HK-2 (cell line): ENCODE measurements around the gene SCAF8.
"Not testable (repeated sequence)": the region's sequence is repeated elsewhere in the genome, so short reads cannot be mapped to it uniquely, and the experiment has no call there.

Source experiments
- DNase-seq: peaks from one replicate; pipeline ENCODE4 v3.0.0-alpha.2; 2018; ENCODE audit not compliant: unreplicated experiment

Gene SCAF8, protein sequence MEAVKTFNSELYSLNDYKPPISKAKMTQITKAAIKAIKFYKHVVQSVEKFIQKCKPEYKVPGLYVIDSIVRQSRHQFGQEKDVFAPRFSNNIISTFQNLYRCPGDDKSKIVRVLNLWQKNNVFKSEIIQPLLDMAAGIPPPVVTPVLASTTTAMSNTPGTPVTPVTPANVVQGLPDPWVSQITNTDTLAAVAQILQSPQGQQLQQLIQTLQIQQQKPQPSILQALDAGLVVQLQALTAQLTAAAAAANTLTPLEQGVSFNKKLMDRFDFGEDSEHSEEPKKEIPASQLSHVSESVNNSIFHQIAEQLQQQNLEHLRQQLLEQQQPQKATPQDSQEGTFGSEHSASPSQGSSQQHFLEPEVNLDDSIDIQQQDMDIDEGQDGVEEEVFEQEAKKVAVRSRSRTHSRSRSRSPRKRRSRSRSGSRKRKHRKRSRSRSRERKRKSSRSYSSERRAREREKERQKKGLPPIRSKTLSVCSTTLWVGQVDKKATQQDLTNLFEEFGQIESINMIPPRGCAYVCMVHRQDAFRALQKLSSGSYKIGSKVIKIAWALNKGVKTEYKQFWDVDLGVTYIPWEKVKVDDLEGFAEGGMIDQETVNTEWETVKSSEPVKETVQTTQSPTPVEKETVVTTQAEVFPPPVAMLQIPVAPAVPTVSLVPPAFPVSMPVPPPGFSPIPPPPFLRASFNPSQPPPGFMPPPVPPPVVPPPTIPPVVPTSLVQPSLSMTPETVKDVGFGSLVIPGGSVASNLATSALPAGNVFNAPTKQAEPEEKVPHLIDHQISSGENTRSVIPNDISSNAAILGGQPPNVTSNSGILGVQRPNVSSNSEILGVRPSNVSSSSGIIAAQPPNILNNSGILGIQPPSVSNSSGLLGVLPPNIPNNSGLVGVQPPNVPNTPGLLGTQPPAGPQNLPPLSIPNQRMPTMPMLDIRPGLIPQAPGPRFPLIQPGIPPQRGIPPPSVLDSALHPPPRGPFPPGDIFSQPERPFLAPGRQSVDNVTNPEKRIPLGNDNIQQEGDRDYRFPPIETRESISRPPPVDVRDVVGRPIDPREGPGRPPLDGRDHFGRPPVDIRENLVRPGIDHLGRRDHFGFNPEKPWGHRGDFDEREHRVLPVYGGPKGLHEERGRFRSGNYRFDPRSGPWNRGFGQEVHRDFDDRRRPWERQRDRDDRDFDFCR (N-terminal part only)

DNA sequence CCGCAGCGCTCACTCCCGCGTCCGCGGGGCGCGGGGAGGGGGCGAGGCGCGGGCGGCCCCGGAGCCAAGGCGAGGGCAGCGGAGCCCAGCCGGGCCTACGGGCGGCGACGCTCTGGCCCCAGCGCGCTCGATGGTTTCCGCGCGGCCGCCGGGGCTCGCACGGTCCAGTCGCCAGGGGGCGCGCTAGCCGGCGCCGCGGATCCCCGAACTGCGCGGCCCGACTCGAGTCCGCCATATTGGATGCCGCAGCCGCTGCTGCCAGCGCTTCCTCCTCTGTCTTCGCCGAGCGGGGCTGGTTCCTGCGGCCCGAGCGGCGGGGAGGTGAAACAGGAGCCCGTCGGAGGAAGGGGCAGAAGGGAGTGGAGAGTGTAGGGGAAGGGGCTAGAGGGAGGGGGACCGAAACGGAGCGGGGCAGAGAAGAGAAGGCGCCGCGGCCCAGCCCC, at the start of gene SCAF8:
TSS of gene SCAF8 (plus strand) at position 234 of the 443 bp plus-strand sequence. CDS start 485 bp downstream, outside the sequence.
- DNase-seq = peak; percentile 85

DNA sequence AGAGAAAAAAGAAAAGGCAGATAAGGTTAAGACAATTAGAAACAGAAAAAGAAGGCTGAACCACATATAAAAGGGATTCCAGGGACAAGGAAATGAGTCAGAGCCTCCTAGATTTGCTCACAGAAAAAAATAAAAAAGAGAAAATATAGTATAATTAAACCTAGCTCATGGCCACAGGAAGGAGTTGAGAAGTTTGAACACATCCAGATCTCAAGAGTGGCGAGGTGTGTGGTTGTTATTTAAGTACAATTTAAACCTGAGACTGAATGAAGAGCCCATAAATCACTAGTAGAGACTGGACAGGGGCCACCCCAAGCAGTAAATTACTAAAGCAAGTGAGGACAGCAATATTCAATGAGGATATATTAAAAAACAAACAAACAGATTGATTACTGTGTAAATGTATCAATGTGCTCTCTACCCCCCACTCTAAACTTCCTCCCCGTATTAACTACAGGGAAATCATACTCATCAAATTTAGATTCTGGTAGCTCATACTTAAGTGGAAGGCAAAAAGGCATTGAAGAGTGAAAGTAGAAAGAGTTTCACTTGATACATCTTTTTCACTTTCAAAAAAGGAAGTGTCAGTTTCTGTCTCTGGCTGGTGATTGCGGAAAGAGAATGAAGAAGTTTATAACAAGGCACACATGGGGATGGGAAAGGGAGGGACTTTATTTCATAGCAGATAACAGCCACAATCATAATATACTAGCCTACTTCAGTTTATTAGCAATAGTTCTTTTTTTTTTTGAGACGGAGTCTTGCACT, 49.3 kb upstream of the SCAF8 start:
- no peak for DNase-seq

DNA sequence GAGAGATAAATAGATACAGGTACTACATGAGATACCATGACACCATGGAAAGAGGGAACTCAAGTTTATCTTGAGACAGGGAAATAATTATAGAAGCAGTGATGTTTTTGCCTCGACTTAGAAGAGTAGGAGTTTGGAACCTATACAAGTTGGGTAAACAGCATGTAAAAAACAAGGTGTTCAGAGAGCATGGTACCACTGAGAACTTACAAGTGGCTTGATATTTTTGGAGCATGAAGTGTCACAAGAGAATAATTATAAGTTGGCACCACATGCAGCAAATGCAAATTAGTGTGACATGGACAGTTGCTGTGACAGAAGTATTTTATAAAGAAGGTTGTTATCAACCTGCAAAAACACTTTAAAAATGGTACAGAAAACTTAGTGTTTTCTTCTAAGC, 47.1 kb upstream of the SCAF8 start:
- no peak for DNase-seq

DNA sequence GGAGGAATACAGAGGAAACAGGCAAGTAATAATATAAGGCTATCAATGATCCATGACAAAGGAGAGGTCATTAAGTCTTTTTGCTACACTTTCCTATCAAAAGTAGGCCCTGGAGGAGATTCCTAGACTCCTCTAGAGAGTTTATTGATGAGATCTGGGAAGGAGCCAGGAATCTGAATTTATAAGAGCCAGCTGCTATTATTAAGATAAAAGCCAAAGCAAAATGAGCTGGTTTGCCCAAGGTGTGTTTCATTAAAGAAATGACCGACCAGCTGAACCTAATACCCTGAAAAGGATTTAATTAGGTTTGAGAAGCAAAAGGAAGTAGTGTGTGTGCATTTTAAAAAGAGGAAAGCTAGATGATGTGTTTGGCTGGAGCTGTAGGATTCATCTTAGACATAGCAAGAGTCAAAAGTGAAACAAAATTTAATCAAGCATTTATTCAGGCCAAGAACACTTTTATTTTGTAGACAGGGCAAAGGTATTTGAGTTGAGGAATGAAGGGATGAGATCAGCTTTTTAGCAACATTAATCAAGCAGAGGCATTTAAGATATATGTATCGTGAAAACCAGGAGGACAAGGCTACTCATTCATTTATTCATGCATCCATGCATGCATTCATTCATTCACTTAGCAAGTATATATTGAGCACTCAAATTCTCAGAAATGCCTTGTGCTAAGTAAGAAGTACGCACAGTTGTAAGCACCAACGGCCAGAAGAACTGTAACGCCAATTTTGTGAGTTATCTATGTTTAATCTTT, 43.5 kb upstream of the SCAF8 start:
- DNase-seq = no peak

DNA sequence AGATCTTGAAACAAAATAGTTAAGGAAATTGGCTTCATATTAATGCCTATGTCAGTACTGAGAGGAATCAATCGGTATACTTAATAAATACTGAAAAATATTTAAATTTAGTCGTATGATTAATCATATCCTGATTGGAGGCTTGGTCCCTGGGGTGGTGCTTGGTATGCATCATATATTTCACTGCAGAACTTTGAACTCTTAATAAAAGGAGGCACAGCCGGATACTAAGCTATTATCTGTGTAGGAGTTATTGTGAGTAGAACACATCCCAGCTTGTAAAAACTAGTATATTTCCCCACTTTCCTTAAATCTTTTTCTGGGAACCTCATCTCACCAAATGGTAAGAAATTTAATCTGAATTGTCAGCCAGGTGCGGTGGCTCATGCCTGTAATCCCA, 42.4 kb upstream of the SCAF8 start:
- DNase-seq = no peak

DNA sequence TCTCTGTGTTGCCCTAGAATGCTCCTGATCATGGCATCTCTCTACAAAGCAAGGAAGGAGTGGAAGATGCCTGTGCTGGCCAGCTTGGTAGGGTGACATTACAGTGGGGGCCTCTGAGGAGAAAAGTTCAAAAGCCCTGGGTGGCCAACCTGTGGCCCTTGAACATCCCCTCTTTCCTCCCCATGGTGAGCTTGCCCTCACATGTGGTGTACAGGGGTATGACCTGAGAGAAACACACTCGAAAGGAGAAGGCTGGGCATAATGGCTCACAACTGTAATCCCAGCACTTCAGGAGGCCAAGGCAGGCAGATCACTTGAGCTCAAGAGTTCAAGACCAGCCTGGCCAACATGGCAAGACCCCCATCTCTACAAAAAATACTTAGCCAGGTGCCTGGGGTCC, 36.6 kb upstream of the SCAF8 start:
- no peak for DNase-seq

DNA sequence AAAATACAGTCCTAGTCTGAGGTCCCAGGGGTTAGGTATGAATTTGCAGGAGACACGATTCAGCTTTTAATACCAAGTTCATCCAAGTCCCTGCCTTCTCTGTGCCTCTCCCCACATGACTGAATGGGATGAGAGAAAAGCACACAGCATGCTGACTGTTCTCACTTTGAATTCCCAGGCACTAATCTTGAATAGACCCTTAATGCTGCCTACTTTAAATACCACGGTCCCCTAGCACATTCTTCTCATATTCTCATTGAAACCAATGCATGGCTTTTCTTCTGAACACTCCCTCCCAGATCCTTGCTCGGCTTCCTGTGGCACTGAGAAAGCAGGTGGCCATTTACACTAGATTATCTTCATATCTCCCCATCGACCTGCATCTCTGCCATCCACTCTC, 30.1 kb upstream of the SCAF8 start:
- no peak for DNase-seq

DNA sequence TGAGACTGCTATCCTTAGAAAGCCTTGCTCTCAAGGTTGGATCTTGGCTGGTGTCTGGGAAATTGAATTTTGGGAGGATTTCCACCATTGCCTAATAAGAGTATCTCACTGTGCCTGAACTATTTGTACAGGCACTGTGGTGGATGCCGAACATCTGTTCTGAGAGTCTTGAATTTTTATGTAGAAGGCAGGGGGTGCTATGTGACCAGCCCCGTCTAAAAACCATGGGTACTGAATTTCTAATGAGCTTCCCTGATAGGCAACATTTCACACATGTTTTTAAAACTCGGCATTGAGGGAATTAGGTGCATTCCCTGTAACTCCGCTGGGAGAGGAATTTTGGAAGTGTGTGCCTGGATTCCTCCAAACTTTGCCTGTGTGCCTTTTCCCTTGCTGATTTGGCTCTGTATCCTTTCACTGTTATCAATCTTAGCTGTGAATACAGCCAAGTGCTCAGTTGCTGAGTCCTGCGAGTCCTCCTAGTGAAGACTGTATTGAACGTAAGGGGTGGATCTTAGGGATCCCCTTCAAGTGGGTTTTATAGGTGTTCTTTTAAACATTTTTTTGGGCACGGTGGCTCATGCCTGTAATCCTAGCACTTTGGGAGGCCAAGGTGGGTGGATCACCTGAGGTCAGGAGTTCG, 27.6 kb upstream of the SCAF8 start:
- no peak for DNase-seq

DNA sequence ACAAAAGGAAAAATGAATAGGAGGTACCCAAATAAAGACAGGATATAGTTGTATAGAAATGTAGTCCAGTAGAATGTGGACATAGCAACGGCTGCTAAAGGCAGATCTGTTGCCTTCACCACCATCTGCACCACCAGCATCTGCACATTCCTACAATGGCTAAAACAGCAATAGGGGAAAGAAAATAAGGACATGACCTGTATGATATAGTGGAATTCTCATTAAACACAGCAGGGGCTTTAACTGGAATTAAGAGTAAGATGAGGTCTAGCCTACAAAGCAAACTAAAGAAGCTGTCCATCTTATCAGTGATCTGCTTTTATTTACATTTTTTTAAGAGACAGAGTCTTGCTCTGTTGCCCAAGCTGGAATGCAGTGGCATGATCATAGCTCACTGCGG, 26.8 kb upstream of the SCAF8 start:
- no peak for DNase-seq

DNA sequence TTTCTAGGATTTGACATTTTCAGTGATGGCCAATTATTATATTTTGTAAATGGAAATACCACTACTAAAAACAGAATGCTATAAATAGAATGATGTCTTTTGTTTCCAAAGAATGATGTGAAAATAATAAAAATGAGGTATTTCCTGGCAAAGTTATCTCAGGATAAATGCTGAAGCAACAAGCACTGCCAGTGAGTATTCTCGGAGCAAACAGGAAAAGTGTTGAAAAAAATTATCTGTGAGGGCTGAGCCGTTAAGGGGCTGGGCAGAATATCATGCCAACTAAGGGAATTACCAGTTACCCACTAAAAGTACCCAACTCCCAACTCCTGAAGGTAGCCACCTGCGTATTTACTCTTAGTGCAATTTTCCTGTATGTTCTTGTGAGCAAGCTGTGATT, 23.6 kb upstream of the SCAF8 start:
- no peak for DNase-seq

DNA sequence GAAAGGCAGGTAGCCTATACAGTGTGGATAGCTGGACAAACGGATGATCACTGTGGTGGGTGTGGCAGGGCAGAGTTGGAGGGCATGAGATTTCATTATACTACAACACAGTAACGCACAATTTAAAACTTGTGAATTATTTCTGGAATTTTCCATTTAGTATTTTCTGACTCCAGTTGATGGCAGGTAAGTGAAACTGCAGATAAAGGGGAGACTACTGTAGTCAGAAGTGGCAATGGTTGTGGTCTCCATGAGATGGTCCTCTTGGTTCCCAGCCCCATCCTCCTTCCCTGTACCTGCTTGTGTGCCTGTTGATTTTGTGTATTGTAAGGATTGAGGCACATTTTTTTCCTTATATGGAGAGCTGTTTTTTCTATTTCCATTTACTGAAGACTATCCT, 22.5 kb upstream of the SCAF8 start:
- DNase-seq = no peak

DNA sequence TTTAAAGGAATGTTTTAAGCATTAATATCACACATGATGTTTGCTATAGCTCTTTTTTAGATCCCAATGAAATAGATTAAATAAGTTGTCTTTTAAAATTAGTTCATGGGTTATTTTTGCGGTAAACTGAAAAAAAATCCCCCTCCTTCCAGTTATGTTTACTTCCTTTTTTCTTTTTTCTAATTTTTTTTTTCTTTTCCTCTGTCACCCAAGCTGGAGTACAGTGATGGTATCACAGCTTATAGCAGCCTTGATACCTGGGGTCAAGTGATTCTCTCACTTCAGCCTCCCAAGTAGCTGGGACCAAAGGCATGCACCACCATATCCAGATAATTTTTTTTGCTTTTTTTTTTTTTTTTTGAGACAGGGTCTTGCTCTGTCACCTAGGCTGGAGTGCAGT, 17.8 kb upstream of the SCAF8 start:
- no peak for DNase-seq

DNA sequence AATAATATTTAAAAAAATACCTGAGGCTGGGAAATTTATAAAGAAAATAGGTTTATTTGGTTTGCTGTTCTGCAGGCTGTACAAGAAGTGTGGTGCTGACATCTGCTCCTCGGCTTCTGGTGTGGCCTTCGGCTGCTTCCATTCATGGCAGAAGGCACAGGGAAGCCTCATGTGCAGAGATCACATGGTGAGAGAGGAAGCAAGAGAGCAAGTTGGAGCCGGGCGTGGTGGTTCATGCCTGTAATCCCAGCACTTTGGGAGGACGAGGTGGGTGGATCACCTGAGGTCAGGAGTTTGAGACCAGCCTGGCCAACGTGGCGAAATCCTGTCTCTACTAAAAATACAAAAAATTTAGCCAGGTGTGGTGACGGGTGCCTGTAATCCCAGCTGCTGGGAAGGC, 16.9 kb upstream of the SCAF8 start:
- DNase-seq = not testable (repeated sequence)

DNA sequence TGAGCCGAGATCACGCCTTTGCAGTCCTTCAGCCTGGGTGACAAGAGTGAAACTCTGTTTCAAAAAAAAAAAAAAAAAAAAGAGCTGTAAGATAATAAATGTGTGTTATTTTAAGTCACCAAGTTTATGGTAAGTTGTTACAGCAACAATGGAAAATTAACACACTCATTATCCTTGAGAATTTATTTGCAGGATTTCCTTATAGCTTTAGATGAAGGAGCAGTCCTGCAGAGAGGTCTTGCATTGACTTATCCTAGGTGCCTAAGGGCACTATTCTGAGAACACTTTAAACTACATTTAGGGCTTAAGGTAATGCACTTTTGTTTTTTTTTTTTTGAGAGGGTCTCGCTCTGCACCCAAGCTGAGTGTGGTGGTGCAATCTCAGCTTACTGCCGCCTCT, 13.8 kb upstream of the SCAF8 start:
- no peak for DNase-seq

DNA sequence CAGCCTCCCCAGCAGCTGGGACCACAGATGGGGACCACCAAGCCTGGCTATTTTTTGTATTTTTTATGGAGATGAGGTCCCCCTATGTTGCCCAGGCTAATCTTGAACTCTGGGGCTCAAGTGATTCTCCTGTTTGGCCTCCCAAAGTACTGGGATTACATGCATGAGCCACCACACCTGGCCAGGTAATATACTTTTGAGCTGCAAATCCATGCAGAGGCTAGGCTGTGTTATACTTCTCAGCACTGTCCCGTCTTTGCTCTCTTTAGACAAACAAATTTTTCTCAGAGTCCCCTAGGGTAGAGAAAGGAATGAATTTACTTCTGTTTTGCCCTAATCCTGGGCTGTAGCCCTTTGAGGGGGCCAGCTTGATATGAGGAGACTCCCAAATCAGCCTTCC, 13.4 kb upstream of the SCAF8 start:
- DNase-seq = no peak

DNA sequence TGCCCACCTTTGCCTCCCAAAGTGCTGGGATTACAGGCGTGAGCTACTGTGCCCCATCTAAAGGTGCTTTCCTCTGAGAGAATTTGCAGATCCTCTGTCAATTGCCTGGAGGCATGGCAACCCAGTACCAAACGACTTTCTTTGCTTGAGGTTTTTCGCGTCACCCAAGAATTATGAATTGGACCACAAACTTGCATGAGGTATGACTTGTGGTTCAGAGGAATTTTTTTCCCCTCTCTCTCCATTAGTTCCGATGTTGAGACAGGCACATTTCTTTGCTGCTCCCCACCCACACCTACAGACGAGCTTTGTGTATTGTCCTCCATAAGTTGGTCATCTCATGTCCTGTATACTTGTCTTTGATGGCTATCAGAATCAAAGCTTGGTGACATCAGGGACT, 11.8 kb upstream of the SCAF8 start:
- DNase-seq = peak; percentile 28

DNA sequence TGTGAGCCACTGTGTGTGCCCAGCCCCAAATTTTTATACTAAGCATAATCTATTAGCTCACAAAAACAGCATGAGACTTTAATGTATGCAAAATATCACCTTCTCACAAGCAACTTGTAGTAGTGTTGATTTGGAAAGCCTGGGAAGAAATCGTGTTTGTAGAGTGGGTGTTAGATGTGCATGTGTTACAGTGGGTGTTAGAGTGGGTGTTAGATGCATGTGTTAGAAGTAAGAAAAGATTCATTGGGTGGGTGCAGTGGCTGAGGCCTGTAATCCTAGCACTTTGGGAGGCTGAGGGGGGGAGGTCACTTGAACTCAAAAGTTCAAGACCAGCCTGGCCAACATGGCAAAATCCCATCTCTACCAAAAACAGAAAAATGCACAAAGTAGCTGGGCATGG, 6.3 kb upstream of the SCAF8 start:
- no peak for DNase-seq

DNA sequence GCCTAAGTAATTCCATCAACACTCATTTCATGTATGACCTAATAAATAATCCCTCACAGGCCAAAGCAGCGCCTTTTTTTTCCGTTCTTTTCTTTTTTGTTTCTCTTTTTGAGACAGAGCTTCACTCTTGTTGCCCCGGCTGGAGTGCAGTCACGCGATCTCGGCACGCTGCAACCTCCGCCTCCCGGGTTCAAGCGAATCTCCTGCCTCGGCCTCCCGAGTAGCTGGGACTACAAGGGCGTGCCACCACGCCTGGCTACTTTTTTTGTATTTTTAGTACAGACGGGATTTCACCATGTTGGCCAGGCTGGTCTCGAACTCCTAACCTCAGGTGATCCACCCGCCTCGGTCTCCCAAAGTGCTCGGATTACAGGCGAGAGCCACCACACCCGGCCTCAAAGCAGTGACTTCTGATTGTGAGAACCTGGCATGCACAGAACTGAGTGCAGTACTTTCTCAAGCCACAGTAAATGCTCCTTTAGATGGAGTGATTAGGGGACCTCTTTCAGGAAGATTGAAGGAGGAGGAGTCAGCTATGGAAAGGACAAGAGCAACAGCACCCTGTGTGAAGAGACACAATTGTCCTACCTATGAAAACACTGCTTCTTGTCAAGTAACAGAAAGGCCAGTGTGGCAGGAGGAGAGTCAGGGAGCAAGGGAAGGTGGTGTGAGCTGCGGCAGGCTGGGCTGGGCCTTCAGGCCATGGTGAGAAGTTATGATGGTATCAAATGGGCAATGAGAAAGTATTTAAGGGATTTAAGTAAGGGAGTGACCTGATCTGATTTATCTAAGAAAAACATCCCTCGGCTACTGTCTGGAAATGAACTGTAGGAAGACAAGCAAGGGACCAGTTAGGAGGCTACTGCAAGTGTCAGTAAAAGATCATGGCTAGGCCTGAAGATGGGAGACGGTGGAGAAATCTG, 1.7 kb upstream of the SCAF8 start:
- DNase-seq = no peak

DNA sequence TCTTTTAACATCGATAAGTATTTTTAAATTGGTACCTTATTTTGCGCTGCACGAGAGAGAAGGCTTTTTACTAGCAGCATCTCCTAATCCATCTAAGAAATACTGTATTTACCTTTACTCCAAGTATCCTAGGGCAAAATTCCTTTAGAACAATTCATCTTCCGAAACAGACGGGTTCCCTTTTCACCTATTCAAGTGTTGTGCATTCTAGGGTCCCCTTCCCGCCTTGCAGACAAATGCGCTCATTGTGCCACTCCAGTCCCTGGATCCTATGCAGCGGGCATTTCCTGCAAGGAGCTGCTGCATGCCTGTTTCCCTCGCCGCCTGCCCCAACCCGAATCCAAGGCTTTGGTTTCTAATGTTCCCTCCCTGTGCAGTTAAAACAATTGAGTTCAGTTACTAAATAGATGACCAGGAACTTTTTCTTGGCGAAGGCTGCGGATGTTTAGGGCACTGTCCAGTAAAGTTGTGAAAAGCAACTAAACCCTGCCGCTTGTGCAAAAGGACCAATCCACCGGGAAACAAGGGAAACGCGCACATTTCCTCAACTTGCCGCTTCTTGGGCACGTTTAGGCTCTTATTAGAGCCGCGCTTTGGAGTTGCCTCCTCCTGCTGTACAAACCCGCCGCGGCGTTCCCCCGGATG, 556 bp upstream of the SCAF8 start:
- DNase-seq = peak; percentile 59
